OCI-LY1 (cell line): ENCODE data around the gene NWD2.

Experiments
- H2AFZ ChIP-seq: fragments of 200-600 bp; sonication (generic), shearing (Covaris generic); 2 replicates; pipeline ENCODE4 v1.6.0; 2014; ENCODE audit warnings: antibody characterized with exemption, mild to moderate bottlenecking, low read length
- H3F3A ChIP-seq: fragments of 200-600 bp; sonication (generic), shearing (Covaris generic); 2 replicates; pipeline ENCODE4 v1.6.0; 2014; ENCODE audit warnings: mild to moderate bottlenecking, antibody characterized with exemption, low read length, moderate library complexity; ENCODE audit not compliant: insufficient read depth
- H3K27ac ChIP-seq: fragments of 200-600 bp; sonication (generic); 2 replicates; pipeline ENCODE4 v1.5.1; 2014; ENCODE audit warnings: low read length, mixed run types, mild to moderate bottlenecking, low read depth; ENCODE audit not compliant: poor library complexity, severe bottlenecking
- H3K27me3 ChIP-seq: fragments of 200-600 bp; sonication (generic); 2 replicates; pipeline ENCODE4 v1.6.0; 2014; ENCODE audit warnings: antibody characterized with exemption, mild to moderate bottlenecking, low read length, moderate library complexity; ENCODE audit not compliant: insufficient read depth
- H3K36me3 ChIP-seq: fragments of 200-600 bp; sonication (generic); 2 replicates; pipeline ENCODE4 v1.6.1; 2014; ENCODE audit warnings: mild to moderate bottlenecking, antibody characterized with exemption, low read length, moderate library complexity, mixed read lengths; ENCODE audit not compliant: insufficient read depth
- H3K4me1 ChIP-seq: fragments of 200-600 bp; sonication (generic); 2 replicates; pipeline ENCODE4 v1.5.1; 2014; ENCODE audit warnings: mild to moderate bottlenecking, low read length, moderate library complexity; ENCODE audit not compliant: insufficient read depth, severe bottlenecking
- H3K4me2 ChIP-seq: fragments of 200-600 bp; sonication (generic), shearing (Covaris generic); 2 replicates; pipeline ENCODE4 v1.6.1; 2014; ENCODE audit warnings: low read length
- H3K4me3 ChIP-seq: fragments of 200-600 bp; sonication (generic); 2 replicates; pipeline ENCODE4 v1.5.1; 2014; ENCODE audit warnings: low read length, low read depth, mild to moderate bottlenecking, mixed read lengths; ENCODE audit not compliant: poor library complexity, severe bottlenecking
- H3K79me2 ChIP-seq: fragments of 200-600 bp; shearing (Covaris generic); 2 replicates; pipeline ENCODE4 v1.6.1; 2016; ENCODE audit warnings: mixed run types, low read length, mixed read lengths; ENCODE audit not compliant: insufficient read depth
- H3K9ac ChIP-seq: fragments of 200-600 bp; sonication (generic), shearing (Covaris generic); 2 replicates; pipeline ENCODE4 v1.6.1; 2014; ENCODE audit warnings: mild to moderate bottlenecking, low read length, mixed read lengths
- H3K9me2 ChIP-seq: fragments of 200-600 bp; sonication (generic), shearing (Covaris generic); 2 replicates; pipeline ENCODE4 v1.6.1; 2014; ENCODE audit warnings: low read depth, mild to moderate bottlenecking, low read length, mixed read lengths
- H3K9me3 ChIP-seq: fragments of 200-600 bp; shearing (Covaris generic); 2 replicates; pipeline ENCODE4 v1.6.1; 2014; ENCODE audit warnings: low read length, mixed read lengths
- H4K20me1 ChIP-seq: fragments of 200-600 bp; sonication (generic), shearing (Covaris generic); 2 replicates; pipeline ENCODE4 v1.6.0; 2016; ENCODE audit warnings: mild to moderate bottlenecking, low read length; ENCODE audit not compliant: insufficient read depth
- CTCF ChIP-seq: fragments of 200-600 bp; sonication (generic), shearing (Covaris generic); IDR thresholded peaks from 2 replicates; pipeline ENCODE4 v1.5.1; 2017; ENCODE audit warnings: mild to moderate bottlenecking, antibody characterized with exemption, low read length, moderate library complexity, mixed read lengths
- EZH2 ChIP-seq: fragments of 200-600 bp; sonication (generic), shearing (Covaris generic); IDR thresholded peaks from 2 replicates; pipeline ENCODE4 v1.8.0; 2017; ENCODE audit warnings: borderline replicate concordance, mixed run types, mild to moderate bottlenecking, antibody characterized with exemption, low read length, moderate library complexity, mixed read lengths

NWD2 gene

GRCh38 chr4:37445023-37445422 is 200.5 kb downstream of the NWD2 start:
- Histone ChIP-seq H3K79me2 (no peaks in the 10 kb centered on the region), H3K9me2 (no peaks in the 10 kb centered on the region), H3K36me3 (no peaks in the 10 kb centered on the region), H3K4me3 (no peak overlapping the region), H3K4me2 (no peak overlapping the region), H3K27me3 (no peaks in the 10 kb centered on the region), H3K9me3 (no peaks in the 10 kb centered on the region), H3K4me1 (no peaks in the 10 kb centered on the region), H3K27ac (no peak overlapping the region), H3K9ac (no peak overlapping the region), H4K20me1 (no peaks in the 10 kb centered on the region), H3F3A (no peaks in the 10 kb centered on the region), H2AFZ (no peak overlapping the region)
- no peak for TF ChIP-seq EZH2

- Histone ChIP-seq H3F3A (no peaks in the 10 kb centered on the region), H2AFZ (no peak overlapping the region), H4K20me1 (no peaks in the 10 kb centered on the region), H3K79me2 (no peaks in the 10 kb centered on the region), H3K36me3 (no peaks in the 10 kb centered on the region), H3K9me3 (no peaks in the 10 kb centered on the region), H3K9ac (no peak overlapping the region), H3K9me2 (no peaks in the 10 kb centered on the region), H3K27me3 (no peaks in the 10 kb centered on the region), H3K4me3 (no peak overlapping the region), H3K4me2 (no peak overlapping the region), H3K4me1 (no peaks in the 10 kb centered on the region), H3K27ac (no peak overlapping the region)
- TF ChIP-seq EZH2 (no peak), CTCF (no peak)
Observed at GRCh38 chr4:37446016-37446415, 201.5 kb downstream of the NWD2 start.

GRCh38 chr4:37447886-37448285 is 203.3 kb downstream of the NWD2 start:
- no peaks in the 10 kb centered on the region for H3K4me1 ChIP-seq
- H3F3A ChIP-seq: no peaks in the 10 kb centered on the region
- no peak overlapping the region for H2AFZ ChIP-seq
- TF ChIP-seq EZH2 (no peak), CTCF (no peak)
- H3K27ac ChIP-seq: no peak overlapping the region
- H4K20me1 ChIP-seq: no peaks in the 10 kb centered on the region
- H3K4me3 ChIP-seq: no peak overlapping the region
- no peaks in the 10 kb centered on the region for H3K27me3 ChIP-seq
- H3K9me2 ChIP-seq: no peaks in the 10 kb centered on the region
- no peaks in the 10 kb centered on the region for H3K79me2 ChIP-seq
- H3K36me3 ChIP-seq: no peaks in the 10 kb centered on the region
- no peak overlapping the region for H3K9ac ChIP-seq
- H3K4me2 ChIP-seq: no peak overlapping the region
- no peaks in the 10 kb centered on the region for H3K9me3 ChIP-seq

- Histone ChIP-seq H3K4me1 (no peaks in the 10 kb centered on the region), H3K4me3 (no peak overlapping the region), H3K36me3 (no peaks in the 10 kb centered on the region), H3K27ac (no peak overlapping the region), H3K27me3 (no peaks in the 10 kb centered on the region), H2AFZ (no peak overlapping the region), H4K20me1 (no peaks in the 10 kb centered on the region), H3K9me2 (no peaks in the 10 kb centered on the region), H3K9me3 (no peaks in the 10 kb centered on the region), H3F3A (no peaks in the 10 kb centered on the region), H3K9ac (no peak overlapping the region), H3K79me2 (no peaks in the 10 kb centered on the region), H3K4me2 (no peak overlapping the region)
- TF ChIP-seq CTCF: no peak
- TF ChIP-seq EZH2: no peak
Observed at GRCh38 chr4:37450309-37450708, 205.8 kb downstream of the NWD2 start.
